ENCODE results near the gene GABRD.

- TF ChIP-seq, protein P1, sequence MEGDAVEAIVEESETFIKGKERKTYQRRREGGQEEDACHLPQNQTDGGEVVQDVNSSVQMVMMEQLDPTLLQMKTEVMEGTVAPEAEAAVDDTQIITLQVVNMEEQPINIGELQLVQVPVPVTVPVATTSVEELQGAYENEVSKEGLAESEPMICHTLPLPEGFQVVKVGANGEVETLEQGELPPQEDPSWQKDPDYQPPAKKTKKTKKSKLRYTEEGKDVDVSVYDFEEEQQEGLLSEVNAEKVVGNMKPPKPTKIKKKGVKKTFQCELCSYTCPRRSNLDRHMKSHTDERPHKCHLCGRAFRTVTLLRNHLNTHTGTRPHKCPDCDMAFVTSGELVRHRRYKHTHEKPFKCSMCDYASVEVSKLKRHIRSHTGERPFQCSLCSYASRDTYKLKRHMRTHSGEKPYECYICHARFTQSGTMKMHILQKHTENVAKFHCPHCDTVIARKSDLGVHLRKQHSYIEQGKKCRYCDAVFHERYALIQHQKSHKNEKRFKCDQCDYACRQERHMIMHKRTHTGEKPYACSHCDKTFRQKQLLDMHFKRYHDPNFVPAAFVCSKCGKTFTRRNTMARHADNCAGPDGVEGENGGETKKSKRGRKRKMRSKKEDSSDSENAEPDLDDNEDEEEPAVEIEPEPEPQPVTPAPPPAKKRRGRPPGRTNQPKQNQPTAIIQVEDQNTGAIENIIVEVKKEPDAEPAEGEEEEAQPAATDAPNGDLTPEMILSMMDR (IDR thresholded peaks at IDR 0.05; ENCODE audit: insufficient read depth, low read depth, low read length): no peak
- no peak for TF ChIP-seq EZH2 (IDR thresholded peaks at IDR 0.05; ENCODE audit: insufficient read depth, low read length)
Measured at GRCh38 chr1:1982379-1983232, 36.5 kb upstream of the GABRD start.
